Uterus (tissue), 4 donors: Measurements from ENCODE around the gene RAB2B. TPM values are rescaled to one million over a fixed set of nuclear protein-coding genes. Genes with fewer than 3 reads are reported as not detected.

Source experiments
- DNase-seq, 2 donors: peaks; one replicate each; pipeline ENCODE4 v3.0.0-alpha.2; 2019 to 2020
- H3K27ac ChIP-seq, 2 donors: fragments of 200-600 bp; sonication (generic); 1 replicate in 1 of 2; 2 replicates in 1 of 2; pipeline ENCODE4 v1.5.1; 2016 to 2018
- H3K27me3 ChIP-seq, 2 donors: fragments of 200-600 bp; sonication (generic); one replicate each; pipeline ENCODE4 v1.5.1; 2018 to 2019; ENCODE audit warnings: control low read depth in 1 of 2
- H3K36me3 ChIP-seq, 2 donors: fragments of 200-600 bp; sonication (generic); one replicate each; pipeline ENCODE4 v1.5.1; 2019; ENCODE audit warnings: control low read depth in 1 of 2
- H3K4me1 ChIP-seq, 2 donors: fragments of 200-600 bp; sonication (generic); one replicate each; pipeline ENCODE4 v1.5.1; 2018 to 2019; ENCODE audit warnings: control low read depth in 1 of 2
- H3K4me3 ChIP-seq, 2 donors: fragments of 200-600 bp; sonication (generic); 1 replicate in 1 of 2; 2 replicates in 1 of 2; pipeline ENCODE4 v1.5.1; 2018 to 2019; ENCODE audit warnings: mild to moderate bottlenecking in 1 of 2
- H3K9me3 ChIP-seq, 2 donors: fragments of 200-600 bp; sonication (generic); one replicate each; pipeline ENCODE4 v1.5.1; 2019; ENCODE audit warnings: control low read depth in 1 of 2
- CTCF ChIP-seq, 4 experiments: fragments of 200-600 bp in 2 of 4; fragments of 450-650 bp in 2 of 4; sonication (generic) in 2 of 4; IDR thresholded peaks; one replicate each; pipeline ENCODE4 v1.5.1; 2016 to 2019; ENCODE audit warnings: antibody characterized with exemption in 4 of 4, mild to moderate bottlenecking in 2 of 4, moderate library complexity in 1 of 4
- POLR2A ChIP-seq, 2 donors: fragments of 450-650 bp; IDR thresholded peaks; one replicate each; pipeline ENCODE4 v1.6.1; 2016; ENCODE audit warnings: antibody characterized with exemption in 2 of 2, mild to moderate bottlenecking in 1 of 2, moderate library complexity in 1 of 2
- intact Hi-C: fragments of 100-400 bp; cut with DNase I; formaldehyde crosslinking; loops from one replicate; pipeline ENCODE4 v1.15.1; 2023; ENCODE audit warnings: low total_unique reads
- small RNA-seq: library from RNA; depleted of rRNA; stranded (forward); fragments of <200 nt; gene quantifications from one replicate; pipeline ENCODE3, GENCODE V24; 2016
- total RNA-seq, 4 donors: library from RNA; depleted of rRNA in 3 of 4; stranded (reverse); fragments of >200 nt in 3 of 4; gene quantifications; one replicate each; pipeline versions ENCODE4 v1.1.0 to v1.2.4, GENCODE V29; 2014 to 2023
- donor health status: DM: yes; HTN: yes; CAD: no.

RAB2B gene
- total RNA-seq, 4 donors from 2014 or later = 8.5 to 47.9 (median 22.9) TPM

DNA sequence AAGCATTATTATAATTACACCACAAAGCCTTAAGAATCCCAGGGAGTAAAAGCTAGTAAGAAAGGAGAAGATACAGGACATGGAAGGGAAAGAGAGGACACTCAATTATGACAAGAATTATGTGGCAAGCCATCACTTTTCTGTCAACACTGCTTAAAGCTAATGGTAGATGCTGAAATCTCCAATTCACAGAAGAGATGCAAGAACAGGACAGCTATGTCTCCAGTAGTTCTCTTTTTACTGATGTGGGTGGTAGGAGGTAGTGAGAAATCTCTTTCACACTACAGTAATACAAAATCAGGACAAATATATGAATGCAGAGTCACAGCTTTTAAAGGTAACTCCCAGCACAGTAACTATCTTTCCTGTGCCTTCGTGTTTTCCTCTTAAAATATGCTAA is 50.1 kb downstream of the RAB2B start:
- Histone ChIP-seq H3K27me3 (no peaks in the 10 kb centered on the region), H3K27ac (no peak overlapping the region), H3K4me1 (no peaks in the 10 kb centered on the region), H3K36me3 (no peaks in the 10 kb centered on the region), H3K9me3 (no peaks in the 10 kb centered on the region), H3K4me3 (no peak overlapping the region)
- TF ChIP-seq POLR2A (IDR thresholded peaks at IDR 0.05) (no peak), CTCF (IDR thresholded peaks at IDR 0.05) (no peak)
- DNase-seq = no peak
- intact Hi-C loops = no loop called here

DNA sequence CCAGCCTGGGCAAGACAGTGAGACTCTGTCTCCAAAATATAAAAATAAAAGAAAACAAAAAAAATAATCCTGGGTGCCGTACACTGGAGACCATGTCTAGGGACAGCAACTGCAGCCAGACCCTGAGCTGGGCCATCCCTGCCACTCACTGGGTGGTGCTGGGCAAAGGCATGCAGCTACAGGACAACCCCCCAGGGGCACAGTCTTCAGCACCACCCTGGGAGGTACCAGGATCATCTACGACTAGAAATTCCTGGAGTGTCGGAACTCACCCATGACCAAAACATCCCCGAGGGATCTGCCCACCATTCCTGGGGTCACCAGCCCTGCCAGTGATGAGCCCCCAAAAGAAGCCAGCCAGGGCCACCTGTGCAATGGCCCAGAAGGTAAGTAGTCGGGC is 57.2 kb downstream of the RAB2B start:
- intact Hi-C loops = no loop called here
- TF ChIP-seq POLR2A (IDR thresholded peaks at IDR 0.05) (no peak), CTCF (IDR thresholded peaks at IDR 0.05) (no peak)
- no peaks in the 10 kb centered on the region for H3K9me3 ChIP-seq
- H3K27me3 ChIP-seq = no peaks in the 10 kb centered on the region
- no peak for DNase-seq
- no peaks in the 10 kb centered on the region for H3K4me1 ChIP-seq
- H3K4me3 ChIP-seq = no peak overlapping the region
- no peak overlapping the region for H3K27ac ChIP-seq
- no peaks in the 10 kb centered on the region for H3K36me3 ChIP-seq

DNA sequence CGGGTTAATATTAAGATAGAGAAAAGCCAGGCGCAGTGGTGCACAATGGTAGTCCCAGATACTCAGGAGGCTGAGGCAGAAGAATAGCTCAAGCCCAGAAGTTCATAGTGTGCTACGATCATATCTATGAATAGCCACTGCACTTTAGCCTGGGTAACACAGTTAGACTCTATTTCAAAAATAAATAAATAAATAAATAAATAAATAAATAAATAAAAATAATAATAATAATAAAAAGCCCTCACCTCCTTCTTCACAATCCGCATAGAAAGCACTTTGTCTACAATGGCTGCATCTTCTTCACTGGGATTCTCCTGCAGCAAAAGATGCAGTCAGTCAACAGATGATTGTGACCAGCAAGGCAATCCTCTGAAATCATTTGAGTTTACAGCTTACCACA is 61.4 kb downstream of the RAB2B start:
- intact Hi-C loops = no loop called here
- Histone ChIP-seq H3K36me3 (no peaks in the 10 kb centered on the region), H3K4me1 (no peaks in the 10 kb centered on the region), H3K9me3 (no peaks in the 10 kb centered on the region), H3K4me3 (no peak overlapping the region), H3K27ac (no peak overlapping the region), H3K27me3 (no peaks in the 10 kb centered on the region)
- no peak for DNase-seq
- TF ChIP-seq CTCF (IDR thresholded peaks at IDR 0.05) (no peak), POLR2A (IDR thresholded peaks at IDR 0.05) (no peak)

DNA sequence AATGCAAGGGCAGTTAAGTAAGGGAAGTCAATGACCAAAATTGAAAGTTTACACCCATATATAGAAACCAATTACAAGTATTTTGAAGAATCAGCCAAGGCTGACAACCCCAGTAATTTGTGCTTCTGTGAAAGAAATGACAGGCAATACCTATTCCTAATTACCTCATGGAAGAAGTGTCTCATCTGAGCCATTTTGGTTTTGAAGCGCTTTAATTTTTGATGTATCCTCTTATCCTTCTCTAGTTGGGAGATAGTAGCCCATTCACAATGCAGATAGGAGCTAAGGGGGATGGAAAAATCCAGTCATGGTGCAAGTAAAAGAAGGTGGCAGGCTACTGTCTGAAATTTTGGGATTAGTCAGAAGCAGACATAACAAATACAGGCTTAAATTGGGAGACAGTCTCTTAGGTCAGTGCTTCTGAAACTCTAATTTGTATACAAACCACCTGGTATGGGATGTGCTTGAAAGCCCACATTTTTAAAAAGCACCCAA is 62.6 kb downstream of the RAB2B start:
- intact Hi-C loops = no loop called here
- DNase-seq = no peak
- no peak overlapping the region for H3K4me3 ChIP-seq
- no peaks in the 10 kb centered on the region for H3K4me1 ChIP-seq
- H3K36me3 ChIP-seq = no peaks in the 10 kb centered on the region
- H3K27me3 ChIP-seq = no peaks in the 10 kb centered on the region
- TF ChIP-seq CTCF (IDR thresholded peaks at IDR 0.05) = no peak
- TF ChIP-seq POLR2A (IDR thresholded peaks at IDR 0.05) = no peak
- H3K27ac ChIP-seq = no peak overlapping the region
- no peaks in the 10 kb centered on the region for H3K9me3 ChIP-seq

Small RNA genes within 50 kb of the gene (small RNA-seq; reads per million reads assigned to genes)
- gene RN7SL650P = not detected

Other genes with a start within 250 kb of the RAB2B start
- 100 to 1,000 TPM; 378 to 599 (median 531) TPM for gene HNRNPC, start 207.5 kb downstream of the RAB2B start, total RNA-seq
- gene RPGRIP1, start 196.9 kb downstream of the RAB2B start, total RNA-seq = under 1 TPM in 1 of 4 donors, not detected in 3; 0.14 TPM
- gene SUPT16H, start 92.9 kb downstream of the RAB2B start, total RNA-seq = 100 to 1,000 TPM in 1 of 4 donors, 10 to 100 TPM in 3; 31.5 to 115 (median 64.1) TPM
- gene CHD8, start 20.8 kb downstream of the RAB2B start, total RNA-seq = 10 to 100 TPM; 21.8 to 95.1 (median 48.8) TPM
- gene TOX4, start 236 bp upstream of the RAB2B start, total RNA-seq = 10 to 100 TPM; 19.4 to 78.0 (median 59.0) TPM
- gene METTL3, start 34.4 kb upstream of the RAB2B start, total RNA-seq = 100 to 1,000 TPM in 1 of 4 donors, 10 to 100 TPM in 3; 47.4 to 101 (median 57.7) TPM
- gene SALL2, start 49.4 kb upstream of the RAB2B start, total RNA-seq = 10 to 100 TPM in 2 of 4 donors, 1 to 10 TPM in 1, under 1 TPM in 1; 0.26 to 28.8 (median 10.4) TPM
- not detected for gene OR10G3, start 103.1 kb upstream of the RAB2B start, total RNA-seq
- not detected for gene OR10G2, start 158.0 kb upstream of the RAB2B start, total RNA-seq
- not detected for gene OR4E2, start 176.9 kb upstream of the RAB2B start, total RNA-seq
- gene OR4E1, start 196.9 kb upstream of the RAB2B start, total RNA-seq = not detected